Liver (tissue), 3 donors: ENCODE data around the gene B9D2.
"Not testable (repeated sequence)": the region's sequence is repeated elsewhere in the genome, so short reads cannot be mapped to it uniquely, and the experiment has no call there.

Experiments used
- EGR1 ChIP-seq, 2 donors: IDR thresholded peaks; 2 replicates each; pipeline ENCODE4 v1.6.1; 2016 to 2018; ENCODE audit warnings: antibody characterized with exemption in 2 of 2, low read depth in 2 of 2
- GABPA ChIP-seq, 2 donors: IDR thresholded peaks in 1 of 2; conservative IDR thresholded peaks in 1 of 2; 2 replicates each; pipeline ENCODE4 v1.6.1; 2016; ENCODE audit warnings: antibody characterized with exemption in 2 of 2, mild to moderate bottlenecking in 1 of 2, moderate library complexity in 1 of 2
- JUND ChIP-seq, 2 donors: IDR thresholded peaks; 2 replicates each; pipeline ENCODE4 v1.6.1; 2016; ENCODE audit warnings: antibody characterized with exemption in 2 of 2
- MAX ChIP-seq: IDR thresholded peaks from 2 replicates; pipeline ENCODE4 v1.6.1; 2016; ENCODE audit warnings: antibody characterized with exemption
- NR2F2 ChIP-seq: IDR thresholded peaks from 2 replicates; pipeline ENCODE4 v1.6.1; 2016; ENCODE audit warnings: antibody characterized with exemption
- RAD21 ChIP-seq, 2 donors: IDR thresholded peaks; 2 replicates each; pipeline ENCODE4 v1.6.1; 2016; ENCODE audit warnings: antibody characterized with exemption in 2 of 2, mild to moderate bottlenecking in 2 of 2
- REST ChIP-seq: IDR thresholded peaks from 2 replicates; pipeline ENCODE4 v1.6.1; 2016; ENCODE audit warnings: antibody characterized with exemption, mild to moderate bottlenecking
- RXRA ChIP-seq, 2 donors: IDR thresholded peaks; 2 replicates each; pipeline ENCODE4 v1.6.1; 2017 to 2018; ENCODE audit warnings: antibody characterized with exemption in 2 of 2, mild to moderate bottlenecking in 1 of 2
- SP1 ChIP-seq: IDR thresholded peaks from 2 replicates; pipeline ENCODE4 v1.6.1; 2018; ENCODE audit warnings: antibody characterized with exemption, mild to moderate bottlenecking
- TAF1 ChIP-seq: conservative IDR thresholded peaks from 2 replicates; pipeline ENCODE4 v1.6.1; 2016; ENCODE audit warnings: antibody characterized with exemption, mild to moderate bottlenecking
- YY1 ChIP-seq: IDR thresholded peaks from 2 replicates; pipeline ENCODE4 v1.6.1; 2016; ENCODE audit warnings: antibody characterized with exemption, mild to moderate bottlenecking
- TF ChIP-seq, protein P1 (sequence below): fragments of 150-350 bp; IDR thresholded peaks from 2 replicates; pipeline ENCODE4 v1.5.1; 2017; ENCODE audit warnings: improper control_type of control experiment, low read depth, low read length; ENCODE audit not compliant: missing input control
- TF ChIP-seq, protein P2 (sequence below): IDR thresholded peaks from 2 replicates; pipeline ENCODE4 v1.6.1; 2016; ENCODE audit warnings: antibody characterized with exemption
- TF ChIP-seq, protein P3 (sequence below): IDR thresholded peaks from 2 replicates; pipeline ENCODE4 v1.6.1; 2016; ENCODE audit warnings: antibody characterized with exemption
- donor health status: healthy.
- donor health status: healthy.

- TF ChIP-seq, protein P1, sequence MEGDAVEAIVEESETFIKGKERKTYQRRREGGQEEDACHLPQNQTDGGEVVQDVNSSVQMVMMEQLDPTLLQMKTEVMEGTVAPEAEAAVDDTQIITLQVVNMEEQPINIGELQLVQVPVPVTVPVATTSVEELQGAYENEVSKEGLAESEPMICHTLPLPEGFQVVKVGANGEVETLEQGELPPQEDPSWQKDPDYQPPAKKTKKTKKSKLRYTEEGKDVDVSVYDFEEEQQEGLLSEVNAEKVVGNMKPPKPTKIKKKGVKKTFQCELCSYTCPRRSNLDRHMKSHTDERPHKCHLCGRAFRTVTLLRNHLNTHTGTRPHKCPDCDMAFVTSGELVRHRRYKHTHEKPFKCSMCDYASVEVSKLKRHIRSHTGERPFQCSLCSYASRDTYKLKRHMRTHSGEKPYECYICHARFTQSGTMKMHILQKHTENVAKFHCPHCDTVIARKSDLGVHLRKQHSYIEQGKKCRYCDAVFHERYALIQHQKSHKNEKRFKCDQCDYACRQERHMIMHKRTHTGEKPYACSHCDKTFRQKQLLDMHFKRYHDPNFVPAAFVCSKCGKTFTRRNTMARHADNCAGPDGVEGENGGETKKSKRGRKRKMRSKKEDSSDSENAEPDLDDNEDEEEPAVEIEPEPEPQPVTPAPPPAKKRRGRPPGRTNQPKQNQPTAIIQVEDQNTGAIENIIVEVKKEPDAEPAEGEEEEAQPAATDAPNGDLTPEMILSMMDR = not testable (repeated sequence)
- TF ChIP-seq, protein P2, sequence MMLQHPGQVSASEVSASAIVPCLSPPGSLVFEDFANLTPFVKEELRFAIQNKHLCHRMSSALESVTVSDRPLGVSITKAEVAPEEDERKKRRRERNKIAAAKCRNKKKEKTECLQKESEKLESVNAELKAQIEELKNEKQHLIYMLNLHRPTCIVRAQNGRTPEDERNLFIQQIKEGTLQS = not testable (repeated sequence)
- not testable (repeated sequence) for TF ChIP-seq YY1; RXRA (IDR thresholded peaks at IDR 0.05); TAF1; REST; EGR1 (IDR thresholded peaks at IDR 0.05; ENCODE audit: low read depth in 2 of 2); JUND (IDR thresholded peaks at IDR 0.05); RAD21 (IDR thresholded peaks at IDR 0.05); SP1; MAX; GABPA (IDR thresholded peaks at IDR 0.05 in 1 of 2, conservative IDR thresholded peaks at IDR 0.05 in 1 of 2); NR2F2
- TF ChIP-seq, protein P3, sequence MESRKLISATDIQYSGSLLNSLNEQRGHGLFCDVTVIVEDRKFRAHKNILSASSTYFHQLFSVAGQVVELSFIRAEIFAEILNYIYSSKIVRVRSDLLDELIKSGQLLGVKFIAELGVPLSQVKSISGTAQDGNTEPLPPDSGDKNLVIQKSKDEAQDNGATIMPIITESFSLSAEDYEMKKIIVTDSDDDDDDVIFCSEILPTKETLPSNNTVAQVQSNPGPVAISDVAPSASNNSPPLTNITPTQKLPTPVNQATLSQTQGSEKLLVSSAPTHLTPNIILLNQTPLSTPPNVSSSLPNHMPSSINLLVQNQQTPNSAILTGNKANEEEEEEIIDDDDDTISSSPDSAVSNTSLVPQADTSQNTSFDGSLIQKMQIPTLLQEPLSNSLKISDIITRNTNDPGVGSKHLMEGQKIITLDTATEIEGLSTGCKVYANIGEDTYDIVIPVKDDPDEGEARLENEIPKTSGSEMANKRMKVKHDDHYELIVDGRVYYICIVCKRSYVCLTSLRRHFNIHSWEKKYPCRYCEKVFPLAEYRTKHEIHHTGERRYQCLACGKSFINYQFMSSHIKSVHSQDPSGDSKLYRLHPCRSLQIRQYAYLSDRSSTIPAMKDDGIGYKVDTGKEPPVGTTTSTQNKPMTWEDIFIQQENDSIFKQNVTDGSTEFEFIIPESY = not testable (repeated sequence)
Measured at GRCh38 chr19:41346916-41347315, 17.0 kb downstream of the B9D2 start.
